ENCODE data around the gene SLC35F1.
"Not testable (repeated sequence)": the region's sequence is repeated elsewhere in the genome, so short reads cannot be mapped to it uniquely, and the experiment has no call there.

The SLC35F1 gene

GRCh38 chr6:117927866-117928265 lies 20.8 kb downstream of the SLC35F1 start:
- DNase-seq (ENCODE audit: low read depth) = no peak

DNA sequence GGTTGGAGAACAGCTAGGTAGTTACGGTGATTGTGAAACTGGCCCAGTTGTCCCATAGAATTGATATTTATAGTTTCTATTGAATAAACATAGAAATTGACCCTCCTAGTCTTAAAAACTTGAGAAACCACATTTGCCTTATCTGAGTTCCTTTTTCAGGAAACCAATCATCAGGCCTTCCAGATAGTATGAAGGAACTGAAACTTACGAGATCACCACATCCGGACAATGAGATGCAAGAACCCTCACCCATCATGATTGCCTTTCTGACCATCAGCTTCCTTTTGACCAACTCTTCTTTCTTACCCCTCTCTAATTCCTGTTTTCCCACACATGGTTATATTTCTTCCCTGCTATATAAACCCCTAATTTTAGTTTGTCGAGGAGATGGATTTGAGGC lies 21.8 kb downstream of the SLC35F1 start:
- DNase-seq (ENCODE audit: low read depth) = no peak

- no peak for DNase-seq (ENCODE audit: low read depth)
These were observed 22.4 kb downstream of the SLC35F1 start for GRCh38 chr6:117929501-117929900.

- no peak for DNase-seq (ENCODE audit: low read depth)
These were observed 23.6 kb downstream of the SLC35F1 start for GRCh38 chr6:117930645-117931044.

DNA sequence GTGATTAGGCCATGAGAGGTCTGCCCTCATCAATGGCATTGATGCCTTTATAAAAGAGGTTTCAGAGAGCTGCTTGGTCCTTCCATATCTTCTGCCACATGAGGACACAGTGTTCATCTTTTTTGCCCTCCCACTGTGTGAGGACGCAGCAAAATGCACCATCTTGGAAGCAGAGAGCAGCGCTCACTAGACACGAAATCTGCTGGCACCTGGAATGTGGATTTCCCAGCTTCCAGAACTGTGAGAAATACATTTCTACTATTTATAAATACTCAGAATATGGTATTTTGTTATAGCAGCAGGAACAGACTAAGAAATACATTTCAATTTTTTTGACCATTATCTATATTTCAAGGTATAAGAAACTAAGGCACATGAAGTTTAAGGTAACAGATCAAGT lies 24.9 kb downstream of the SLC35F1 start:
- DNase-seq (ENCODE audit: low read depth) = no peak

DNA sequence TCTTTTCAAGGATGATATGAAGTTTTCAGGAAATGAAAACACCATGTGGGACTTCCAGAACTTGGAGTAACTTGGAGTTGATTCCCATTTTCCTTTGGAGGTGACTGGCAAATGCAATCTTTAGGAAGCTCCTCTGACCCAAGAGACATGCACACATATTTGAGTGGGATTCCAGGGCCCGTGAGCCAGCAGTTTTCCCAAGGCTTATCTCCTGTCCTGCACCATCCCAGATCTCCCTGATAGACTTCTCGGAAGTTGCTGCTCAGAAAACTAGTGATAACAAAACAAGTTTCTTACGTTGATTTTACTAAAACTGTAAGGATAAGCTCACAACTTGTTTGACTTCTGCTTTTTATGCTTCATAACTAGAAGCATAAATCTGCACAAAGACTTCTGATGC lies 25.6 kb downstream of the SLC35F1 start:
- no peak for DNase-seq (ENCODE audit: low read depth)

- no peak for DNase-seq (ENCODE audit: low read depth)
These were observed 26.4 kb downstream of the SLC35F1 start for GRCh38 chr6:117933471-117933870.

DNA sequence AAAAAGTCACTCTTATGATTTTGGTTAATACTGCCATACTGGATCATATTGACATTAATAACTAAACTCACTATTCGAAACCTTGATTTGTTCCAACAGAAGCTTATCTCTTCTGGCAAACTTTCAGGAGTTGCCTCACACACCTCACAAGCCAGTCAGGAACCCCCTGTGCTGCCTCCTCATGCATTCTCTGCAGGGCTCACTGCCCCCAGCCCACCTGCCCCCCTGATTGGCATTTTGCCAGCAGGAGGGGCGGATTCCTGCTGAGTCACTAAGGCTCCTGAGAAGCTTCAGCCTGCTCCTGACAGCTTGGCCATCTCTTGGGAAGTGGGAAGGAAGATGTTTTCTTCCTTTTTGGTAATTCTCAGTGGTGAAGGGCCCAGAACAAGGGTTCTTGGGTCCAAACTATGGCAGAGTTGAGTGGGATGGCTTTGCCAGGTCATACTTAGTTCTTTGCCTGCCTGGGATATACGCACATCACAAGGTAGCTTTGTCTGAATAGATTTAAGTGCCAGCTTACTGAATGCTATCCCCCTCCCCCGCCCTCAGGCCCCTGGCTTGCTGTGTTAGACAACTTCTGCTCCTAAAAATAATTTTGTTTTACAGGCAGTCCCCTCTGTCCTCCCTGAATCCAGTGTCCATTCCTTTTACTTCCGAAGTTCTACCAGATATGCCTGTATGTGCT lies 31.4 kb downstream of the SLC35F1 start:
- no peak for DNase-seq (ENCODE audit: low read depth)

DNA sequence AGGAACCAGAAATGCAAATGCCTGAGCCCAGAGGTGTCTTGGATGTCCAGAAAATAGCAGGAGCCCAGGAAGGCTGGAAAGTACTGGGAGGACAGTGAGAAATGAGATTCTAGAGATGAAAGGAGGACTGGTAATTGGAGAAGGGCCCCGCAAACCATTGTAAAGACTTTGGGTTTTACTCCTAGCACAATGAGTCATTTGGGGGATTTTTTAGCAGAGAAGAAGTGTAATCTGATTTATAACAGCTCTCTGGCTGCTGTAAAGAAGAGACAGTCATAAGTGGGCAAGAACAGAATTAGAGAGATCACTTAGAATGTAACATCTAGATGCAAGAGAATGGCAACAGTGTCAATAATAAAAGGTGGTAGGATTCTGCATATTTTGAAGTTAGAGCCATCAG lies 40.2 kb downstream of the SLC35F1 start:
- DNase-seq (ENCODE audit: low read depth) = no peak

DNA sequence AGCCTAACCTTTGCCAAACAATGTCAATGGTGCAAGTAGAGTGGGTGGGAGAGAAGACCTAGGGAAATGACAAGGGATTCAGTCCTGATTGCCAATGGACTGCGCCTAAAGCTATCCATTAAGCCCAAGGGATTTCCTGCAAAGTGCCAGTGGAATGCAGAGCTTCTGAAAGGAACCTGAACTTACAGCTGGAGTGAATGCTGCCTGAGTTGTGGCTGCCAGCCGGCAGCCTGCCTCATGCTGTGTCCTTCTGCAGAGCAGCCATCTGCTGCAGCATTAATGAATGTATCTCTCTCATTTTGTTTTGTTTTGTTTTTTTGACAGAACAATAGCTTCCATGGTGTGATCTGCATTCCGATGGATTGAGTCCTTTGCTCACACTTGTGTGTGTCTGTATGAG lies 44.7 kb downstream of the SLC35F1 start:
- DNase-seq (ENCODE audit: low read depth) = no peak

- no peak for DNase-seq (ENCODE audit: low read depth)
These were observed 48.7 kb downstream of the SLC35F1 start for GRCh38 chr6:117955684-117956256.

DNA sequence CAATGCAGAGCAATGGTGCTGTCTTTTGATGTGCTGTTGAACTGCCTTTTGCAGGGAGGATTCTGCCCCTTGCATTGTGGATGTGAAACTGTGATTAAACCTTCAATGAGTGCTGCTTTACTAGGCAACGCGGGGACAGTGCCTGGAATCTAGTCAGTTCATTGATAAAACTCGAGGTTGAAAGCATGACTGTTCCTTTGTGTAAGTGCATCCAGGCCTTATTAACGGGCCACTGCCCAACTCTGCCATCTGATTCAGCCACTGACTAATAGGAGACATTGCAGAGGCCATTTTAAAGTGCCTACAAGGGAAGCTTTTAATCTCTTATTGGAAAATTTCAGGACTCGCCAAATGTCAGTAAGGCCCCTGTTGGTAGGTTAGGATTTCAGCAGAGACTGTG lies 49.3 kb downstream of the SLC35F1 start:
- DNase-seq (ENCODE audit: low read depth) = no peak

GRCh38 chr6:117958536-117958935 lies 51.5 kb downstream of the SLC35F1 start:
- DNase-seq (ENCODE audit: low read depth) = no peak

DNA sequence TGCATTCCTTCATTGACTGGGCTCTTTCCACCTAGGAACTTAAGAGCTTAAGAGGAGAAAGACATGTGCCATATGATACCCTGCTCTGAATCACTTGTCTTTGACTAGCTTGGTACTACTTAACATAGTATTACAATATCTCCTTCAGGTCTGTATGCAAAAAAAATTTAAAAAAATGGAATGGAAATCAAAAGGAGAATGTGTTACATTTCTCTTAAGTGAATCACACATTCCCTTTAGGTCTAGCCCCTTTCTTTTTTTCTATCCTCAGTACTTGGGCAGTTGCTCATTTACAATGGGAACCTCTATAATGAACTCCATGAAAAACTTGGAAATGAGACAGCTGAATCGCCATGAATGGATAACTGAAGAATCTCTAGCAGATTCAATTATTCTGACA lies 53.8 kb downstream of the SLC35F1 start:
- no peak for DNase-seq (ENCODE audit: low read depth)

DNA sequence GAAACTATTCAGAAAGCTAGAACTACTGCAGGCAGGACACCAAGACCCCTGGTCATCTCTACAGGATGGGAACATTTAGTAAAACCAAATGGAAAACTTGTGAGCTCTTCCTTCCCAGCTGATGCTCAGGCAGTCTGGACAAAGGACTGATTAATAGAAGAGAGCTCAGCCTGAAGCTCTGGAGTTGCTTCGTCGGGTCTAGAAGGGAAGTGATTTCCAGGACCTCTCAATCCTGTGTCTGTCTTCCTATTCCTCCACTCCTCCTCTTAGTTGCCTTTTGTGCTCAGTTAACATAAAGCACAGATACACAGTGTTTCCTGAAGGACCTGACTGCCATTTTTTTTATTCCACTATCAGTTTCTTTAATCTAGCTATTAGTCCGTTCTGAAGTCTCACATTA lies 54.2 kb downstream of the SLC35F1 start:
- no peak for DNase-seq (ENCODE audit: low read depth)

- DNase-seq (ENCODE audit: low read depth) = not testable (repeated sequence)
These were observed 58.7 kb downstream of the SLC35F1 start for GRCh38 chr6:117965763-117966162.

GRCh38 chr6:117971637-117972036 lies 64.6 kb downstream of the SLC35F1 start:
- no peak for DNase-seq (ENCODE audit: low read depth)

- DNase-seq (ENCODE audit: low read depth) = no peak
These were observed 68.0 kb downstream of the SLC35F1 start for GRCh38 chr6:117974914-117975627.

DNA sequence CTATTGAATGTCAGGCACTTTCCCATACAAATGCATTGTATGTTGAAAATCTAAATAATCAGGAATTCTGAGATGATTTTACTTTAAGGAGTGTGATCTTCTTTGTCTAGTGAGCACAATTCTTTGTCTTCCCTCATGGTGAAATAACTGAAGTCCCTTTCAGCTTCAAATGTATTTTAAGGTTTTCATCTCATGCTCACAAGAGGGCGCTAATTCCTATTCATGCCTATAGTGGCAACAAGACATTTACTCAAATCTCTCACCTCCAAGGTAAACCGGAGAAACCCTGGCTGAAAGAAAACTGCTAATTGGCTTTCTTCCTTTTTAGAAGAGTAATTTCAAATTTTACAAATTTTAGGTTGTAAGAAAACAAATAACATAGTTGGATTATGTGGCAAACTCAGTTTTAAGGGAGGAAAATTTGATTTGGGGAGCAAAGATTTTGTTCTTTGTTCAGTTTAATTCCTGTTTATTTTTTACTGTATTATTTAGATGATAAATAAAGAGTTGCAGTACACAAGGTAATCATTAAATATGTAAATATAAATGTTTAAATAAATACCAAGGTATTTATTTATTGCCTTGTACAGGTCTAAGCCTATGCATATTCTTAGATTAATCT lies 69.1 kb downstream of the SLC35F1 start:
- no peak for DNase-seq (ENCODE audit: low read depth)

DNA sequence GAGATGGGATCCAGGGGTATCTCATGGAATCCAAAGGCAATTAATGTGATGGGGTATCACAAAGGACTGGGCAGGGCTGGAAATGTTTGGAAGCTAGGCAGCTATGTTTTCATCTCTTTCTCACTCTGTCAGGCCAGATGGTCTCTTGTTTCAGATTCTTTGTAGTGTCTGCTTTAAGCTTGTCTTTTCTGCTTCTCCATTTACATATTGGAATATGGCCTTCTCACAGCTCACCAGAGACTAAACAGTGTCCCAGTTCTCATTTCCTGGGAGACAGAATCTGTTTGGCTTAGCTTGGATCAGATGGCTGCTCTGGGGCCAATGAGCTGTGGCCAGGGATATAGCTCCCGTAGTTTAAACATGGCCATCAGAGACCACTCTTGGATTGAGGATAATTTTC lies 78.9 kb downstream of the SLC35F1 start:
- no peak for DNase-seq (ENCODE audit: low read depth)

DNA sequence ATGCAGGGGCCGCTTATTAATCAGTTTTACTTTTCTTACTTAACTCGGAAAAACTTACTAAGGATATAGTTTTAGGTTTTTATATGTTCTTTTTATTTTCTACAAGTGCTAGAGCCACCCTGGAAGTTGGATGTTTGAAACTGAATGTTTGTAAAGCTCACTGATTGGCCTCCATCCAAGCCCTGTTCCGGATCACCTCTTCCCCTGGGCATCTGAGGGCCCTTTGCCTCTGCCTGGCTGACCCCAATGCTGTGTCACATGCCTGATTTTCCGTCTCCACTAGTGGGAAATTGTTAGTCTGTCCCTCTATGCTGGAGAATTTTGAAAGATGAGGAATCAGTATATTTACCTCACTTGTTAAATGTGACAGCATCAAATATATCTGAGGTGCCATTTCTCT lies 79.3 kb downstream of the SLC35F1 start:
- DNase-seq (ENCODE audit: low read depth) = no peak

DNA sequence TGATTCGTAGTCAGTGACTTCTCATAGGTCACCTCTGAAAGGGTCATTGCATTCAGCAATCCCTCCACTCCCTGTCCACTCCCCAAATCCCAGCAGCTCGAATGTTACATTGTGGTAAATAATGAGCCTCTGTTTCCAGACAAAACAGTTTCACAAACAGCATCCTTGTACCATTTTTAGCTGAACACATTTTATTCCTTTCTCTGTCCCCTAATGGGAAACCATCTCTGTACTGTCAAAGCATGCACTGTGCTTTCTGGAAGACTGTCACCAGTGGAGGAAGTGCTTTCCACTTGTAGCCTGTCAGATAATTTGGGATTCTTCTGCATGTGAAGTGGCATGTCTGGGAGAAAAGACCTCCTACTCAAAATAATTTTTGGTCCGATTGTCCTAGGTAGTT lies 82.0 kb downstream of the SLC35F1 start:
- DNase-seq (ENCODE audit: low read depth) = no peak

DNA sequence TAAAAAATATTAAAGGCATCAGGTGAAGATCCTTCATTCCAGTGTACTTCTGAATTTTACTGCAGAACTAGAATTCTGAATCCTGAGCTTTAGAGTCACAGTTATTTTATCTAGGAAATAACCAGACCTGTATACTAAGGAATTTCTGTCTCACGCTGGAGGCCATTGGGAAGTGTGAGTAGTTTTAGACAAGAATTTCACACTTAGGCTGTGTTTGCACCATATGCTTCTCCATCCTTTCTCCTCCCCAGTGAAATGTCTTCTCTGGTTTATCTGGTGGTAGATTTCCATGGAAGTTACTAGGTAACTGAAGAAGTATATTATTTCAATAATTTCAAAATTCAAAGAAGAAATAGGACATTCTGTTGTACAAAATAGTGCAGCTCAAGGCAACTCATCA lies 83.1 kb downstream of the SLC35F1 start:
- no peak for DNase-seq (ENCODE audit: low read depth)
